GM12878 (cell line): ENCODE measurements around the gene ANKRD11. TPM values are rescaled to one million over a fixed set of nuclear protein-coding genes. Genes with fewer than 3 reads are reported as not detected.

Experiments
- ATAC-seq: fragments of 200-7000 bp; cut with Tn5 transposase; 3 replicates; pipeline ENCODE4 v1.9.1; 2020; ENCODE audit warnings: mild to moderate bottlenecking, moderate library complexity
- BruUV-seq: library from RNA; stranded (reverse); fragments of 400-500 nt; replicated peaks from 2 replicates; lab custom pipeline; 2021; lab: Mats Ljungman, UMichigan
- CTCF ChIA-PET: fragments of 300-600 bp; sonication (Branson Sonifier 250); formaldehyde crosslinking; extraction: SDS; loops from one replicate; lab custom pipeline; 2021; ENCODE audit warnings: inconsistent platforms; lab: Yijun Ruan, JAX
- POLR2A ChIA-PET: fragments of 350-600 bp; formaldehyde crosslinking; extraction: SDS; loops from one replicate; lab custom pipeline; 2021; ENCODE audit warnings: inconsistent platforms; lab: Charles Lee
- RAD21 ChIA-PET: fragments of 300-600 bp; sonication (Branson Sonifier 250); formaldehyde crosslinking; loops from one replicate; lab custom pipeline; 2023; ENCODE audit warnings: antibody characterized with exemption; ENCODE audit not compliant: unreplicated experiment; lab: Charles Lee
- SMC1A ChIA-PET: fragments of 300-600 bp; sonication (Branson Sonifier 250); formaldehyde crosslinking; loops from one replicate; lab custom pipeline; 2023; ENCODE audit not compliant: unreplicated experiment, uncharacterized antibody; lab: Charles Lee
- DNase-seq: peaks from one replicate; pipeline ENCODE4 v3.0.0-alpha.2; 2011; ENCODE audit warnings: low read depth, low spot score
- FAIRE-seq: peaks from 3 replicates; lab custom pipeline; 2011; peaks lifted over from hg19 to GRCh38; lab: Jason Lieb, UNC
- H2AFZ ChIP-seq: 2 replicates; pipeline ENCODE4 v1.6.0; 2011; ENCODE audit warnings: low read depth, low read length, control low read depth; ENCODE audit not compliant: control insufficient read depth
- H3K27ac ChIP-seq: 2 replicates; pipeline ENCODE4 v1.5.1; 2011; ENCODE audit warnings: control low read depth; ENCODE audit not compliant: control insufficient read depth, insufficient read depth
- H3K27me3 ChIP-seq, 2 experiments: replicated peaks in 1 of 2; 2 replicates each; pipeline versions ENCODE4 v1.6.0 to v1.6.1; 2011; ENCODE audit warnings: low read length in 1 of 2; ENCODE audit not compliant: control insufficient read depth in 2 of 2, insufficient read depth in 2 of 2
- H3K36me3 ChIP-seq, 2 experiments: 2 replicates each; pipeline ENCODE4 v1.5.1; 2011; ENCODE audit warnings: low read length in 1 of 2; ENCODE audit not compliant: control insufficient read depth in 2 of 2, insufficient read depth in 2 of 2
- H3K4me1 ChIP-seq: 2 replicates; pipeline ENCODE4 v1.6.1; 2011; ENCODE audit warnings: mild to moderate bottlenecking, low read length, moderate library complexity, mixed read lengths; ENCODE audit not compliant: control insufficient read depth, insufficient read depth
- H3K4me2 ChIP-seq: 2 replicates; pipeline ENCODE4 v1.6.0; 2011; ENCODE audit warnings: control low read depth; ENCODE audit not compliant: control insufficient read depth, insufficient read depth
- H3K4me3 ChIP-seq: fragments of 200-600 bp; sonication (generic); 2 replicates; pipeline ENCODE4 v1.5.1; 2016
- H3K79me2 ChIP-seq: 2 replicates; pipeline ENCODE4 v1.6.0; 2011; ENCODE audit warnings: low read length; ENCODE audit not compliant: control insufficient read depth, insufficient read depth
- H3K9ac ChIP-seq: 2 replicates; pipeline ENCODE4 v1.8.0; 2011; ENCODE audit warnings: low read length, control low read depth, mixed read lengths; ENCODE audit not compliant: control insufficient read depth, insufficient read depth
- H3K9me3 ChIP-seq: replicated peaks from 3 replicates; pipeline ENCODE4 v1.5.1; 2011; ENCODE audit warnings: mild to moderate bottlenecking, low read length; ENCODE audit not compliant: control insufficient read depth, insufficient read depth
- H4K20me1 ChIP-seq: 2 replicates; pipeline ENCODE4 v1.6.0; 2011; ENCODE audit not compliant: control insufficient read depth, insufficient read depth
- MEF2A ChIP-seq: IDR thresholded peaks from 2 replicates; pipeline ENCODE4 v1.6.1; 2011; ENCODE audit warnings: low read depth, mild to moderate bottlenecking, low read length, moderate library complexity; ENCODE audit not compliant: insufficient read depth
- POLR2A ChIP-seq: IDR thresholded peaks from 2 replicates; pipeline ENCODE4 v1.6.1; 2011; ENCODE audit warnings: low read depth, mild to moderate bottlenecking, low read length
- SPI1 ChIP-seq: IDR thresholded peaks from 2 replicates; pipeline ENCODE4 v1.6.1; 2011; ENCODE audit warnings: low read depth, mild to moderate bottlenecking, low read length, moderate library complexity, borderline replicate concordance; ENCODE audit not compliant: insufficient read depth
- WGBS: methylation state at CpG from one replicate; pipeline ENCODE4 v1.1.6; 2016; ENCODE audit warnings: low lambda C conversion rate; ENCODE audit not compliant: insufficient replicate concordance, insufficient coverage; ENCODE audit errors: missing lambda C conversion rate; 5-methylcytosine and 5-hydroxymethylcytosine counted together
- in situ Hi-C: fragments of 300-500 bp; cut with MboI; formaldehyde crosslinking; loops from 9 replicates; pipeline ENCODE4 v1.14.3; 2018; ENCODE audit warnings: mixed read lengths
- intact Hi-C: fragments of 100-400 bp; cut with micrococcal nuclease; formaldehyde crosslinking; loops from one replicate; pipeline ENCODE4 v1.14.2; 2022; ENCODE audit not compliant: unreplicated experiment
- polyA plus RNA-seq, 11 experiments: library from polyadenylated mRNA; depleted of rRNA in 4 of 11; unstranded in 6 of 11; stranded (reverse) in 5 of 11; fragments of >200 nt; fragmentation: Nextera tagmentation in 4 of 11; fragmentation: Illumina TruSeq in 1 of 11; extraction: Ambion mirVana in 4 of 11; extraction: Trizol in 1 of 11; gene quantifications; 1 replicate in 1 of 11; 2 replicates in 10 of 11; pipeline versions ENCODE4 v1.2.1 to v1.2.3, GENCODE V29; 2011 to 2016; ENCODE audit warnings: inconsistent platforms in 2 of 11, missing spikeins in 2 of 11, low read depth in 1 of 11
- total RNA-seq, 4 experiments: library from RNA; depleted of rRNA in 3 of 4; stranded (reverse); fragments of >200 nt in 3 of 4; fragmentation: Illumina TruSeq in 1 of 4; extraction: Trizol in 1 of 4; gene quantifications; 2 replicates each; pipeline versions ENCODE4 v1.2.1 to v1.2.3, GENCODE V29; 2013 to 2021

ANKRD11 gene
- total and polyA plus RNA-seq, 10 of the 15 experiments (the other 5 are each of a cell fraction or from before 2014, with no cell fraction given) = 5.1 to 103 (median 27.4) TPM

GRCh38 chr16:89359264-89360147, 130.9 kb downstream of the ANKRD11 start:
- POLR2A ChIA-PET = no interaction called here
- Histone ChIP-seq H2AFZ (no peak overlapping the region), H3K27me3 (no peaks in the 10 kb centered on the region), H3K36me3 (peaks cover 9 to 13% of the 10 kb centered on the region in 2 experiments; a peak in 3 of 4 replicates), H3K79me2 (peaks cover 91% of the 10 kb centered on the region), H3K4me3 (0 out of 2 replicates have a peak overlapping the region, but pooled peaks have one; percentile 32), H3K4me2 (peak overlapping the region; percentile 62), H3K4me1 (peaks cover 65% of the 10 kb centered on the region), H3K27ac (peak overlapping the region; percentile 44)
- SMC1A ChIA-PET = interaction anchor here (1.2 to 3.5 kb wide), 4 partner anchors 36 to 125 kb away, joined by 4 to 11 read pairs (median 7); no protein-coding TSS in a partner anchor
- no peak for DNase-seq
- 81% methylated on average over 18 of the region's 18 CpGs for WGBS
- intact Hi-C loops = loop anchor here (2.0 to 5.0 kb wide), 3 partner anchors 37 to 128 kb away; no protein-coding TSS in a partner anchor
- FAIRE-seq = no peak
- RAD21 ChIA-PET = interaction anchor here (1.1 to 1.6 kb wide), 2 partner anchors 9 to 126 kb away, joined by 3 to 4 read pairs; no protein-coding TSS in a partner anchor
- CTCF ChIA-PET = interaction anchor here (0.9 to 1.2 kb wide), 2 partner anchors 10 to 16 kb away, joined by 3 read pairs; no protein-coding TSS in a partner anchor
- TF ChIP-seq POLR2A (0 out of 2 replicates have a peak, but pooled peaks have one; percentile 20), MEF2A (no peak), SPI1 (peak; percentile 19; the same call in 1 of the 2 replicates)
- TF ChIP-seq, all 136 proteins: peak for 2
- H3K9me3 ChIP-seq = no peaks in the 10 kb centered on the region
- no peak for ATAC-seq
- H3K9ac ChIP-seq = no peak overlapping the region
- BruUV-seq = no TSS peak
- peaks cover 15% of the 10 kb centered on the region for H4K20me1 ChIP-seq
- in situ Hi-C loops = no loop called here
